HG02571 (cell line): ENCODE data around the gene POP4.

Experiments used
- ATAC-seq: cut with Tn5 transposase; IDR thresholded peaks from one replicate; pipeline ENCODE4 v1.9.1; 2021; ENCODE audit warnings: mild to moderate bottlenecking, moderate library complexity; ENCODE audit not compliant: unreplicated experiment

The POP4 gene

GRCh38 chr19:29576761-29577648 lies 29.1 kb upstream of the POP4 start:
- peak; percentile 58 for ATAC-seq

- no peak for ATAC-seq
Observed at GRCh38 chr19:29577649-29577963, 28.5 kb upstream of the POP4 start.

- ATAC-seq = no peak
Observed at GRCh38 chr19:29578349-29578748, 27.7 kb upstream of the POP4 start.

- ATAC-seq = no peak
Observed at GRCh38 chr19:29579308-29579910, 26.7 kb upstream of the POP4 start.

- ATAC-seq = no peak
Observed at GRCh38 chr19:29581398-29581797, 24.7 kb upstream of the POP4 start.

- ATAC-seq = no peak
Observed at GRCh38 chr19:29583196-29583999, 22.7 kb upstream of the POP4 start.

GRCh38 chr19:29586401-29586800 lies 19.7 kb upstream of the POP4 start:
- ATAC-seq = no peak

GRCh38 chr19:29587059-29587458 lies 19.0 kb upstream of the POP4 start:
- ATAC-seq = no peak

GRCh38 chr19:29587518-29587986 lies 18.5 kb upstream of the POP4 start:
- ATAC-seq = no peak

- ATAC-seq = no peak
Observed at GRCh38 chr19:29588095-29588494, 18.0 kb upstream of the POP4 start.

- ATAC-seq = no peak
Observed at GRCh38 chr19:29590278-29590677, 15.8 kb upstream of the POP4 start.

- no peak for ATAC-seq
Observed at GRCh38 chr19:29591670-29592069, 14.4 kb upstream of the POP4 start.

GRCh38 chr19:29593869-29594268 lies 12.2 kb upstream of the POP4 start:
- ATAC-seq = no peak

- ATAC-seq = no peak
Observed at GRCh38 chr19:29596080-29596727, 9.9 kb upstream of the POP4 start.

GRCh38 chr19:29596885-29597525 lies 9.1 kb upstream of the POP4 start:
- no peak for ATAC-seq

GRCh38 chr19:29598036-29598435 lies 8.0 kb upstream of the POP4 start:
- no peak for ATAC-seq

GRCh38 chr19:29598496-29598895 lies 7.6 kb upstream of the POP4 start:
- no peak for ATAC-seq

GRCh38 chr19:29603308-29603707 lies 2.8 kb upstream of the POP4 start:
- ATAC-seq = no peak

- no peak for ATAC-seq
Observed at GRCh38 chr19:29606420-29606747, 301 bp downstream of the POP4 start.

GRCh38 chr19:29609636-29610035 lies 3.6 kb downstream of the POP4 start:
- ATAC-seq = no peak

- ATAC-seq = no peak
Observed at GRCh38 chr19:29610213-29610573, 4.1 kb downstream of the POP4 start.
